ENCODE results near the gene AJM1. TPM values are rescaled to one million over a fixed set of nuclear protein-coding genes. Genes with fewer than 3 reads are reported as not detected.

AJM1 gene
- total RNA-seq, 1 experiment from 2014 or later: 5.3 TPM

- Histone ChIP-seq H3K79me2 (ENCODE audit: low read depth) (no peaks in the 10 kb centered on the region), H3K9me2 (ENCODE audit: insufficient read depth) (no peaks in the 10 kb centered on the region), H3F3A (ENCODE audit: insufficient read depth, low read depth) (peaks cover 22% of the 10 kb centered on the region; the same call in 1 of the 2 replicates), H3K27ac (no peak overlapping the region), H3K9me3 (ENCODE audit: insufficient read depth, low read depth) (no peaks in the 10 kb centered on the region), H3K4me2 (peak overlapping the region; percentile 85), H3K27me3 (ENCODE audit: insufficient read depth, low read depth) (no peaks in the 10 kb centered on the region), H3K4me1 (replicated peaks; ENCODE audit: insufficient read depth) (peaks cover 6% of the 10 kb centered on the region; the same call in 1 of the 2 replicates), H3K36me3 (ENCODE audit: low read depth) (no peaks in the 10 kb centered on the region), H2AFZ (no peak overlapping the region), H3K4me3 (peak overlapping the region; percentile 87), H4K20me1 (ENCODE audit: insufficient read depth) (peaks cover 21% of the 10 kb centered on the region)
- ChIA-PET CTCF (no interaction called here), POLR2A (ENCODE audit: unreplicated experiment) (no interaction called here)
- intact Hi-C loops (cut with micrococcal nuclease; ENCODE audit: unreplicated experiment): loop anchor here (1.0 to 5.0 kb wide), 5 partner anchors 32 to 177 kb away; partner anchors contain the start of genes ABCA2, C8G, CLIC3 and FBXW5
- TF ChIP-seq CTCF (conservative IDR thresholded peaks at IDR 0.05) (no peak), EZH2 (IDR thresholded peaks at IDR 0.05; ENCODE audit: low read depth) (no peak)
- TSS peak; percentile 58 for BruUV-seq (replicated peaks)
- no peak for DNase-seq
These were observed 7.9 kb downstream of the AJM1 start for GRCh38 chr9:136849960-136850865.

GRCh38 chr9:136850866-136851775, 8.8 kb downstream of the AJM1 start:
- CTCF ChIA-PET: no interaction called here
- Histone ChIP-seq H3F3A (ENCODE audit: insufficient read depth, low read depth) (peaks cover 22% of the 10 kb centered on the region; the same call in 1 of the 2 replicates), H3K27ac (no peak overlapping the region), H3K36me3 (ENCODE audit: low read depth) (no peaks in the 10 kb centered on the region), H3K9me3 (ENCODE audit: insufficient read depth, low read depth) (no peaks in the 10 kb centered on the region), H3K4me1 (replicated peaks; ENCODE audit: insufficient read depth) (peaks cover 6% of the 10 kb centered on the region; the same call in 1 of the 2 replicates), H4K20me1 (ENCODE audit: insufficient read depth) (peaks cover 21% of the 10 kb centered on the region), H3K4me3 (no peak overlapping the region), H3K79me2 (ENCODE audit: low read depth) (no peaks in the 10 kb centered on the region), H3K9me2 (ENCODE audit: insufficient read depth) (no peaks in the 10 kb centered on the region), H3K27me3 (ENCODE audit: insufficient read depth, low read depth) (no peaks in the 10 kb centered on the region), H2AFZ (no peak overlapping the region), H3K4me2 (no peak overlapping the region)
- DNase-seq: no peak
- BruUV-seq (replicated peaks): no TSS peak
- POLR2A ChIA-PET (ENCODE audit: unreplicated experiment): interaction anchor here (0.6 kb wide), 1 partner anchor 35 kb away, joined by 6 read pairs; the partner anchor contains the start of gene TRAF2
- TF ChIP-seq CTCF (conservative IDR thresholded peaks at IDR 0.05) (no peak), EZH2 (IDR thresholded peaks at IDR 0.05; ENCODE audit: low read depth) (no peak)
- intact Hi-C loops (cut with micrococcal nuclease; ENCODE audit: unreplicated experiment): no loop called here

GRCh38 chr9:136851941-136852663, 9.8 kb downstream of the AJM1 start, which contains the start of gene MAMDC4:
Gene MAMDC4, plus strand, starts transcription at chr9:136852346. Its CDS starts 71 bp downstream, at chr9:136852417.
- ChIA-PET CTCF (no interaction called here), POLR2A (ENCODE audit: unreplicated experiment) (no interaction called here)
- no peaks in the 10 kb centered on the region for H3K79me2 ChIP-seq (ENCODE audit: low read depth)
- intact Hi-C loops (cut with micrococcal nuclease; ENCODE audit: unreplicated experiment): no loop called here
- H3K9me2 ChIP-seq (ENCODE audit: insufficient read depth): no peaks in the 10 kb centered on the region
- H3K9me3 ChIP-seq (ENCODE audit: insufficient read depth, low read depth): no peaks in the 10 kb centered on the region
- H3F3A ChIP-seq (ENCODE audit: insufficient read depth, low read depth): peaks cover 22% of the 10 kb centered on the region; the same call in 1 of the 2 replicates
- H4K20me1 ChIP-seq (ENCODE audit: insufficient read depth): peaks cover 26% of the 10 kb centered on the region
- H3K4me2 ChIP-seq: no peak within 1 kb of the TSS
- H3K36me3 ChIP-seq (ENCODE audit: low read depth): no peaks in the 10 kb centered on the region
- BruUV-seq (replicated peaks): no TSS peak
- H3K4me3 ChIP-seq: no peak within 1 kb of the TSS
- peaks cover 6% of the 10 kb centered on the region; the same call in 1 of the 2 replicates for H3K4me1 ChIP-seq (replicated peaks; ENCODE audit: insufficient read depth)
- no peak within 1 kb of the TSS for H3K27ac ChIP-seq
- no peaks in the 10 kb centered on the region for H3K27me3 ChIP-seq (ENCODE audit: insufficient read depth, low read depth)
- no peak within 1 kb of the TSS for H2AFZ ChIP-seq
- TF ChIP-seq EZH2 (IDR thresholded peaks at IDR 0.05; ENCODE audit: low read depth): no peak
- TF ChIP-seq CTCF (conservative IDR thresholded peaks at IDR 0.05): no peak
- DNase-seq: peak in 1 of 2 experiments; percentile 29

All from PC-9 (cell line).